T47D (cell line): ENCODE results near the gene PTP4A2.

Source experiments
- DNase-seq, 2 experiments: peaks; one replicate each; pipeline versions ENCODE4 v3.0.0 to v3.0.0-alpha.2; 2011 to 2012; ENCODE audit warnings: low read depth in 1 of 2, low spot score in 1 of 2
- JUND ChIP-seq: IDR thresholded peaks from 2 replicates; pipeline ENCODE4 v1.6.1; 2012; ENCODE audit warnings: low read depth
- in situ Hi-C: cut with HindIII; loops from 2 replicates; pipeline ENCODE4 v1.10.0; 2016; ENCODE audit warnings: low sequenced_read_pairs, low pct_unique_long_range_greater_than_20kb

Gene PTP4A2

DNA sequence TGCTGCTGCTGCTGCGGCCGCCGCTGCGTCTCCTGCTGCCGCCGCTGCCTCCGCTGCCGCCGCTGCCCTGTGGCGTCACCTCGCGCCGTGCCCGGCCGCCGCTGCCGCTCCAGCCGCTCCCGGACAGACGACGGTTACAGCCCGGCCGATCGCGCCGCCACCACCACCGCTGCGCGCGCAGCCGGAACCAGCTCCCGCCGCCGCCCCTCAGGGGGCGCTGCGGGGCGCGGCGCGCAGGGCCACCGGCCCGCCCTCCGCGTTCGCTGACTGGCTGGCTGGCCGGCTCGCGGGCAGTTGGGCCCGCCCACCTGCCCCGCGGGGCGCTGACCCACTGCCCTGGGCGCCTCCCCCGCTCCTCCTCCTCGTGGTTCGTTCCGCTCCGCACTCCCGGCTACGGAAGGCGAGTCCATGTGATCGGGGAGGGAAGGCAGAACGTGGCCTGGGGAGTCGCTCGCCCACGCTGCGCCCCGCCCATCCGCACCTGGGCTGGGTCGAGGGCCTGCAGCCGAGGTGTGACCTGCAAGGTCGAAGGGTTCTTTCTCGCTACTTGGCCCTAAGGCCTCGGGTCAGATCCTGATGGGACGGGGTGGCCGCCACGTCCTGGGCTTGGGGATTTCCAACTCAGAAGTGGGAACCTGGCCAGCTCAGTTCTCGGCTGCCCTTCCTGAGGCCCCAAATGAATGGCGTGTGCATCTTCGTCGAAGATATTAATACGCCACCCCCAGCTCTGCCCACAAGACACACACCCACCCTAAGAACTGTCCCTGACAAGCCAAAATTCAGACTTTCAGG is at the start of gene PTP4A2:
Gene PTP4A2 (minus strand): TSS at position 185 of the 792 bp plus-strand sequence. CDS start 19,303 bp downstream, outside the sequence.
- DNase-seq, result peak; percentile 79 to 97
- TF ChIP-seq JUND, result no peak
- in situ Hi-C loops, result no loop called here

DNA sequence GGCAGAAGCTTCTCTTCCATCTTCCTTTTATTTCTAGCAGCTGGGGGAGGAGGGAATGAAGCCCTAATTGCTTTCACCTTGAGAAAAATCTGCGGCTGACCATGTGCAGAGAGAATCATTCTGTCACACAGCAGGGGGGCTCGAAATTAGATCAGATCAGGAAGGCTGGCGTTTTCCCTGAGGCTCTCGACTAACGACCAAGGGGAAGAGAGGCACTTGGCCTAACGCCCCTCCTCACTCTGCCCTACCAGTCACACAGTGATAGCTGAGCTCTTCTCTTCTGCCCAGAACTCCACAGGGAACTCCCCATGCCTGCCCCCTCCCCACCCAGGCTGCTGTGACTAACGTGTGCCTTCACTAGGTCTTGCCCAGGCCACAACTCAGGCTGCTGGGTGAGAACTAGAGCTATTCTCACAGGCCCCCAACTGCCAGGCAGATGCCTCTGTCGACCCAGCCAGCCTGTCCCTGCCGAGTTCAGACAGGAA is 49.0 kb upstream of the PTP4A2 start:
- in situ Hi-C loops, result no loop called here
- no peak for DNase-seq
- no peak for TF ChIP-seq JUND

GRCh38 chr1:31985430-31985829 is 47.3 kb upstream of the PTP4A2 start:
- no peak for DNase-seq
- no peak for TF ChIP-seq JUND
- in situ Hi-C loops, result no loop called here

DNA sequence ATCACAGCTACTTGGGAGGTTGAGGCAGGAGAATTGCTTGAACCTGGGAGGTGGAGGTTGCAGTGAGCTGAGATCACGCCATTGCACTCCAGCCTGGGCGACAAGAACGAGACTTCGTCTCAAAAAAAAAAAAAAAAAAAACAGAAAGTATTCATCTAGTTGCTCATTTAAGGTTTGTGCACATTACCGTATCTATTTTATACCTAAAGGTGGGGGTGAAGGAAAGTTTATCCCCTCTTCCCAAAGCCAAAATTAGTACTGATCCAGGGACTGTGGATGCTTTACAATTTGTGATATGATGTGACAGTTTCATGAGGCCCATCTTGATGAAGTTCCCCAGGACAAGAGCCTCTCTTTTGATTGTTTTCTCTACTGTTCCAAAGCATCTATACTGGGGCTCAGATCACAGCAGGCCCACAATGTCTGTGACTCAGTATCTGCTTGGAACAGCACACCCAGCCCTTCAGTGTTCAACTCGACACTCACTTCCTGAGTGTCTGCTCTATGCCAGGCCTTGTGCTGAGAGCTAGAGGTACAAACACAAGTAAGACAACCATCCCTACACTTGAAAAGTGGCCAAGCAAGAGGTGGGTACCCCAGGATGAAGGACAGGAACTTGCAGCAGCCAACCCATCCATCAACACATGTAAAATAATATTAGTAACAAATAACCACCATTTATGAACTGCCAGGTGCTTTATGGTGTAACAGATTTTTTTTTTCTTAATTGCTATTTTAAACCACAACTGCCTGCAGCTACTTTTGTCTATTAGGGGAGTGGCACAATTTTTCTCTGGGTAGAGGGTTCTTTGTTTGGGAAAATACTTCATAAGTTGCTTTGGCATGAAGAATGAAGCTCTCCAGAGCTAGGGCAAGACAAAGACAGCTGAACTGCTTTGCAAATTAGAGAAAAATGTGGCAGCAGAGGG is 46.5 kb upstream of the PTP4A2 start:
- TF ChIP-seq JUND, result no peak
- DNase-seq, result no peak
- in situ Hi-C loops, result no loop called here

GRCh38 chr1:31981972-31982371 is 43.8 kb upstream of the PTP4A2 start:
- no peak for DNase-seq
- TF ChIP-seq JUND, result no peak
- in situ Hi-C loops, result no loop called here

GRCh38 chr1:31981456-31981839 is 43.3 kb upstream of the PTP4A2 start:
- no peak for DNase-seq
- in situ Hi-C loops, result no loop called here
- TF ChIP-seq JUND, result no peak

GRCh38 chr1:31980835-31981455 is 42.8 kb upstream of the PTP4A2 start:
- no peak for TF ChIP-seq JUND
- no peak for DNase-seq
- in situ Hi-C loops, result no loop called here

DNA sequence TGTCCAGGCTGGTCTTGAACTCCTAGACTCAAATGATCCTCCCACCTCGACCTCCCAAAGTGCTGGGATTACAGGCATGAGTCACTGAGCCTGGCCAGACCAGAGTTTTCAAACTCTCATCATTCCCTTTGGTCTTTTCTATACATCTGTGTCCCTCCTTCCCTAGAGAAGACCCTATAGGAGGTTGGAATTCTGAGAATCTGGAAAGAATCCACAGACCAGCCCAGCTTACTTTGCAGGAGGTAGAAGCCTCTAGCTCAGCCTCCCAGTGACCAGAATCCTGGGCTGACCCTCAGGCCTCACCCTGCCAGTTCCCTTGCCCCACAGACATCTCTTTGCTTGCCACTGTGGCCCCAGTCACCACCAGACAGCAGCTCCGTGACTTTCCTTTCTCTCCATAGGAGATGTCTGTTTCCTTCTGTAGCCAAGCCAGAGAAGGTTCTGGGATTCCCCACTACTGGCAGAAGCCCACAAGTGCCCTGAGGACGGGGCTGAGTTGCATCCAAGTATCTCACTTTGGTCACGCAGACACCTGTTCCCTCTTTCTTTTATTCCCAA is 40.8 kb upstream of the PTP4A2 start:
- DNase-seq, result no peak
- TF ChIP-seq JUND, result no peak
- in situ Hi-C loops, result no loop called here

DNA sequence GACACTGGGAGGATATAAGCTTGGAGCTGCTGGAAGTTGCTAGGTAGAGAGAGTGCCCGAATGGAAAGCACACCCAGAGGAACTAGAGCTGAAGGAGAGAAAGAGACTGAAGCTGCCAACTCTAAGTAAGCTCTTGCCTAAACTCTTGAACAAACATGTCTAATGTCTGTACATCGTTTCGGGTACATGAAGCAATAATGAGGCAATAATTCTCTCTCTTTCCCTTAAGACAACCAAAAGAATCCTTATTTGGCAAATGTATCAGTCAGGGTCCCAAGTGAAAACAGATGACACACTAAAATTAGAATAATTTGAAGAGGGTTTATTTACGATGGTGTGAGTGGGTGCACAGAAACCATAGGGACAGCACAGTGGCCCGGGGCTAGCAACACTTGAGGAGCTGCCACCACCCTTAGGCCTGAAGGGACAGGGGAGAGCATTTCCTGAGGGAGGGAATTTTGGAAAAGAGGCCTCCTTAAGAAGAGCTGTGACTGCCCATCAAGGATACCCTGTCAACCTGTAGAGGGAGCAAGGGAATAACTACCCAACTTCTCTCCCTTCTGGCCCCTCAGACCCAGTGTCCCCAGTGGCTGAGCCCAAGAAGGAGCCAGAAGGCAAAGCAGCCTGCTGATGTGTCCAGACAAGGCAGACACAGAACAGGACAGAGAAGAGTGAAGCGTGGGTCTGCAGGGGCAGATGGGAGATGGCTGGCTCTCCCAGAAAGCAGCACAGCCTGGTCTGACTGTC is 39.4 kb upstream of the PTP4A2 start:
- peak; percentile 30 to 79 for DNase-seq
- in situ Hi-C loops, result no loop called here
- no peak for TF ChIP-seq JUND

GRCh38 chr1:31976401-31976800 is 38.2 kb upstream of the PTP4A2 start:
- DNase-seq, result no peak
- no peak for TF ChIP-seq JUND
- in situ Hi-C loops, result no loop called here

GRCh38 chr1:31970873-31971272 is 32.7 kb upstream of the PTP4A2 start:
- TF ChIP-seq JUND, result no peak
- in situ Hi-C loops, result no loop called here
- DNase-seq, result no peak

DNA sequence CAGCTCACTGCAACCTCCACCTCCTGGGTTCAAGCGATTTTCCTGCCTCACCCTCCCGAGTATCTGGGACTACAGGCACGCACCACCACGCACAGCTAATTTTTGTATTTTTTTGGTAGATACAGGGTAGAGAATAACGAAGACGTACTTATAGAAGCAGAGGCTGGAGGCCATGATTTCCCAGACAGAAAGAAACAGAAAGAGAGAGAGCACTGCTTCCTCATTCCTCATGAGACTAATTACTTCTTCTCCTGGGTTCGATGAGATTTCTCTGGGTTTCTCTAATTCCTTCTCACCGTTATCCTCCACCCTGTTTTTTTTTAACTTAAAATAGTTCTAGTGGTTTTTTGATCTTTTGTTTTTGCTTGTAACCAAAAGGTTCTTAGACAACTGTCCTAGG is 23.4 kb upstream of the PTP4A2 start:
- no peak for DNase-seq
- in situ Hi-C loops, result no loop called here
- TF ChIP-seq JUND, result no peak
